ENCODE results near the gene CD200R1L.

Gene CD200R1L

DNA sequence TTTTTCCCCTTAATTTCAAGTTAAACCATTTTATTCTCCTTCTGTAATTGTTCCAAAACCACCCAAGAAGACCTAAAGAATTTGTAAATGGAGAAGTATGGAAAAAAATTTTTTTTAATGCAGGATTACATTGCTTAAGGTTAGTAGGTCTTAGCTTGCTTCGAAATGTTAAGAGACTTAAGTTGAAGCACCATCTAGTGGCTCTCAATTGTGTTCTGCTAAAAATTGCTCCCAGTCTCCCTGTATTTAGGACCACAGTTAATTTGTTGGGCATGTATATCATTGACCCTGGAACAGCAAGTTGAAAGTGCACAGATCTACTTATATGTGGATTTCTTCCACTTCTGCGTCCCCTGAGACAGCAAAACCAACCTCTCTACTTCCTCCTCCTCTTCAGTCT lies 32.4 kb downstream of the CD200R1L start:
- TF ChIP-seq, protein P1, sequence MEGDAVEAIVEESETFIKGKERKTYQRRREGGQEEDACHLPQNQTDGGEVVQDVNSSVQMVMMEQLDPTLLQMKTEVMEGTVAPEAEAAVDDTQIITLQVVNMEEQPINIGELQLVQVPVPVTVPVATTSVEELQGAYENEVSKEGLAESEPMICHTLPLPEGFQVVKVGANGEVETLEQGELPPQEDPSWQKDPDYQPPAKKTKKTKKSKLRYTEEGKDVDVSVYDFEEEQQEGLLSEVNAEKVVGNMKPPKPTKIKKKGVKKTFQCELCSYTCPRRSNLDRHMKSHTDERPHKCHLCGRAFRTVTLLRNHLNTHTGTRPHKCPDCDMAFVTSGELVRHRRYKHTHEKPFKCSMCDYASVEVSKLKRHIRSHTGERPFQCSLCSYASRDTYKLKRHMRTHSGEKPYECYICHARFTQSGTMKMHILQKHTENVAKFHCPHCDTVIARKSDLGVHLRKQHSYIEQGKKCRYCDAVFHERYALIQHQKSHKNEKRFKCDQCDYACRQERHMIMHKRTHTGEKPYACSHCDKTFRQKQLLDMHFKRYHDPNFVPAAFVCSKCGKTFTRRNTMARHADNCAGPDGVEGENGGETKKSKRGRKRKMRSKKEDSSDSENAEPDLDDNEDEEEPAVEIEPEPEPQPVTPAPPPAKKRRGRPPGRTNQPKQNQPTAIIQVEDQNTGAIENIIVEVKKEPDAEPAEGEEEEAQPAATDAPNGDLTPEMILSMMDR (IDR thresholded peaks at IDR 0.05; ENCODE audit: control insufficient read depth, extremely low read depth, insufficient read depth) = peak; percentile 57
- no peak for DNase-seq (ENCODE audit: low read depth)
- no peak overlapping the region for H3K4me3 ChIP-seq (ENCODE audit: low read depth, low read length)

DNA sequence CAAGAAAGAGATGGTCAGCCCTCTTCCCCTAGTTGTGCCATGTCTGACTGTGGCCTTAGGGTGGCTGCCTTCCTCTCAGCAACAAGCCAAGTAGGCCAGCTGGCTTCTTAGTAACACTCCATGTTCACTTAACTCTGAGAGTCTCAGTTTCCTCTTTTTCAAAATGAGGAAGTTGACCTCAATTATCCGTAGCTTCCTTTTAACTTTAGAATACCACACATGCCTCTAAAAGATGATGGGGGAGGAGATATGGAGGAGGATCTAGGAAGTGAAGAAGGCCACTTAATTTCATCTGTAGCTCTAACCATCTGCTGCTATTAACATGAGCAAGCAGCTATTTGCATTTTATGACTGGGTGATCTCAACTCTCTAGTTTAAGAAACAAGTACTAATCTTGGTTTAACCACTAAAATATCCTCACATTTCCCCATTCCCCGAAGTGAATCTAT lies 32.9 kb downstream of the CD200R1L start:
- DNase-seq (ENCODE audit: low read depth) = no peak
- H3K4me3 ChIP-seq (ENCODE audit: low read depth, low read length) = no peak overlapping the region
- TF ChIP-seq, protein P1 (IDR thresholded peaks at IDR 0.05; ENCODE audit: control insufficient read depth, extremely low read depth, insufficient read depth) = no peak

DNA sequence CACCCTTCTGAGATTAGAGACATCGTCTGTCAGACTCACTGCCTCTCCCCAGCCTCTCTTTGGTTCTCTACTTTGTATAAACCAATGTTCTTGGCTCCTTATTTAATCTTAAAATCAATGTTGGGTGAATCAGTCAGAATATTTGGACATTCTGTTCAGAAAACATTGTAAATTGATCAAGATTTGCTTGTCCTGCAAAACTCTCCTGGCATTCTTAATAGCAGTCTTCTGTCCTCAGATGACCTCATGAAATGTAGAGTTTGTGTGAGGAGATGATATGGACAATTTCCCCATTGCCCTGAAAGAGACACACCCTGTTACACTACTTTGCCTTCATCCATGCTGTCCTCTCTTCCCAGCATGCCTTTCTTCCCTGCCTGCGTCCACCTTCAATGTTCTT lies 33.6 kb downstream of the CD200R1L start:
- no peak overlapping the region for H3K4me3 ChIP-seq (ENCODE audit: low read depth, low read length)
- TF ChIP-seq, protein P1 (IDR thresholded peaks at IDR 0.05; ENCODE audit: control insufficient read depth, extremely low read depth, insufficient read depth) = no peak
- no peak for DNase-seq (ENCODE audit: low read depth)

DNA sequence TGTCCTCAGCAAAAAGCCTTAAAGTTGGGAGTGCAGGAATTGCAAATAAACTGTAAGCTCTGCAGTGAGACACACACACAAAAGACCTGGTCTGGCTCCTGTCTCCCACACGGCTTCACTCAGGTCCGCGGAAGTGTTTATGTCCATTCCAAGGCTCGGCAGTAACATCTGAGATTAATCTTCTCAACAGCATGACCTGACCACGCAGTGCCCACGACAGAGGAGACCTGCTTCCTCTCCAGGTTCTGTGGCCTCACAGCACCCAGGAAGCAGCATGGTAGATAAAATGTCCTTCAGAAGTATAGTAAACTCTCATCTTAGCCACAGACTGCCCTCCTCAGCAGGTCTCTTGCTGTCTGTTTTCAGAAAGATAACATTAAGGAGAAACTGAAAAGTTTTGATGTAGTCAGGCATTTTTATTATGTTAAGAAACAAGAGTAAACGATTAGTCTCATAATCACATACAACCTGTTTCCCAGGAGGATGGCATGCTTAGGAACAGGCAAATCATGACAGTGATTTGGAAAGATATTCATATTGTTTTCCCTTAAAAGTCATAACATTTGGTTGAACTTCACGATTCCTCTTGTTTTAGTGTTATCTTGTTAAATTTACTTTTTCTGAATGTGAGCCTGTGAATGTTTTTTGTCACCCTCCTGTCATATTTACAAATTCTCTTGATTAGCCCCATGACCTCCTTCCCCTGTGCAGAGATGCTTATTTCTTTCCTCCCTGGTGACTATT lies 34.6 kb downstream of the CD200R1L start:
- H3K4me3 ChIP-seq (ENCODE audit: low read depth, low read length) = no peak overlapping the region
- DNase-seq (ENCODE audit: low read depth) = no peak
- TF ChIP-seq, protein P1 (IDR thresholded peaks at IDR 0.05; ENCODE audit: control insufficient read depth, extremely low read depth, insufficient read depth) = no peak

DNA sequence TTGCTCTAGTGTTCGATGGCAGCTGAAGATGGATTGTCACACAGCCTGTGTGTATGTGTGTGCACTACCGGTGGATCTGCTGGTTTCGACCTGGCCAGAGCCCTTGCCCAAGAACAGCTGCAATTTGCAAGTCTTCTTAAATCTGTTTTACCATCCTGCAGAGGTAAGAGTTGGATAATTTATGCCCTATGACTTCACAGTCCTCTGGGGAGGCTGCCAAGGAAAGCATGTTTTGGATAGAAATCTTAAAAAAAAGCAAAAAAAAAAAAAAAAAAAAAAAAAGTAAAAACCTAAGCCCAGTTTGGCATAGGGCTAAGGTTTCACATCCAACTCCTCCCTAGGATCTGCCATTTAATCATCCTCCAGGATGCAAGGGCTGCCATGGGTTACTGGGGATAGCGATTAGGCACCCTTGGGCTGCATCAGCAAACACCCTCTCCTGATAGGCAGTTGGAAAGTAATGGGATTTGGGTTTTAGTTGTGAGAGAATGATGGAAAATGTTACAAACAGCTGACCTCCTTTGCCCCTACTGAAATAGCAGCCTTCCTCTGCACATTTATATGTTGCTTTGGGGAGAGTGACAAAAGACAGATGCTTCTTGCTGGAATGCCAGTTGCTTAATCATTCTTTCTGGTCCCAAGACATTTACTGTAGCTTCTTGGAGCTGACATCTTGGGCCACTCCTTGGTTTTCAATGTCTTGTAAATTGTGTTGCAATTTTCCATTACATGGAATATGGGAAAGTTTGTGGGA lies 35.4 kb downstream of the CD200R1L start:
- DNase-seq (ENCODE audit: low read depth) = no peak
- TF ChIP-seq, protein P1 (IDR thresholded peaks at IDR 0.05; ENCODE audit: control insufficient read depth, extremely low read depth, insufficient read depth) = no peak
- H3K4me3 ChIP-seq (ENCODE audit: low read depth, low read length) = no peak overlapping the region

DNA sequence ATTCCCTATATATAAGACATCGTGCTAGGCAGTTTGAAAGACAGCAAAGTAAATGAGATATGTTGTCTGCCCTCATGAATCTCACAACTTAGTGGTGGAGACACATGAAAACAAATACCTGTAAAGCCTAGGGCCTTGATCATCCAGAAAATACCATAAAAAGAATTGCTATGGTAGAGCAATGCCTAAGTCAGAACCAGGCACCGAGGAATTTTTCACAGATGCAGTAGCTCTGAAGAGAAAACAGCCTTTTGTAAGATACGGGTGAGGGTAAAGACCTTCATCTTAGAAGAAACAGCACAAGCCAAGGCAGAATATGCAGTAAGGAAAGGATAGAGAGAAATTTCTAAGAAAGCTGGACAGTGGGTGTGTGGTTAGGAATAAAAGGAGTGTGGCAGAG lies 36.1 kb downstream of the CD200R1L start:
- no peak overlapping the region for H3K4me3 ChIP-seq (ENCODE audit: low read depth, low read length)
- TF ChIP-seq, protein P1 (IDR thresholded peaks at IDR 0.05; ENCODE audit: control insufficient read depth, extremely low read depth, insufficient read depth) = no peak
- DNase-seq (ENCODE audit: low read depth) = no peak

Data from LNCaP clone FGC (cell line).